ENCODE results near the gene TMC1.

TMC1 gene

GRCh38 chr9:72680593-72681282, 159.3 kb downstream of the TMC1 start:
- DNase-seq (ENCODE audit: low read depth in 3 of 3), result no peak

GRCh38 chr9:72681283-72681630, 159.8 kb downstream of the TMC1 start:
- DNase-seq (ENCODE audit: low read depth in 3 of 3), result no peak

- no peak for DNase-seq (ENCODE audit: low read depth in 3 of 3)
Observed at GRCh38 chr9:72684615-72685014, 163.2 kb downstream of the TMC1 start.

GRCh38 chr9:72685911-72686310, 164.5 kb downstream of the TMC1 start:
- no peak for DNase-seq (ENCODE audit: low read depth in 3 of 3)

GRCh38 chr9:72687331-72687730, 165.9 kb downstream of the TMC1 start:
- no peak for DNase-seq (ENCODE audit: low read depth in 3 of 3)

- DNase-seq (ENCODE audit: low read depth in 3 of 3), result no peak
Observed at GRCh38 chr9:72691671-72692070, 170.3 kb downstream of the TMC1 start.

- DNase-seq (ENCODE audit: low read depth in 3 of 3), result no peak
Observed at GRCh38 chr9:72695365-72695764, 174.0 kb downstream of the TMC1 start.

GRCh38 chr9:72696511-72696910, 175.1 kb downstream of the TMC1 start:
- DNase-seq (ENCODE audit: low read depth in 3 of 3), result no peak

GRCh38 chr9:72701510-72701909, 180.1 kb downstream of the TMC1 start:
- DNase-seq (ENCODE audit: low read depth in 3 of 3), result no peak

- DNase-seq (ENCODE audit: low read depth in 3 of 3), result no peak
Observed at GRCh38 chr9:72703574-72703973, 182.2 kb downstream of the TMC1 start.

- no peak for DNase-seq (ENCODE audit: low read depth in 3 of 3)
Observed at GRCh38 chr9:72704688-72705375, 183.4 kb downstream of the TMC1 start.

GRCh38 chr9:72718503-72718902, 197.1 kb downstream of the TMC1 start:
- no peak for DNase-seq (ENCODE audit: low read depth in 3 of 3)

- DNase-seq (ENCODE audit: low read depth in 3 of 3), result no peak
Observed at GRCh38 chr9:72721067-72721466, 199.7 kb downstream of the TMC1 start.

GRCh38 chr9:72726947-72727346, 205.5 kb downstream of the TMC1 start:
- DNase-seq (ENCODE audit: low read depth in 3 of 3), result no peak

- DNase-seq (ENCODE audit: low read depth in 3 of 3), result no peak
Observed at GRCh38 chr9:72728031-72728770, 206.8 kb downstream of the TMC1 start.

- no peak for DNase-seq (ENCODE audit: low read depth in 3 of 3)
Observed at GRCh38 chr9:72733895-72734294, 212.5 kb downstream of the TMC1 start.

- no peak for DNase-seq (ENCODE audit: low read depth in 3 of 3)
Observed at GRCh38 chr9:72734631-72735030, 213.2 kb downstream of the TMC1 start.

GRCh38 chr9:72743836-72744235, 222.4 kb downstream of the TMC1 start:
- no peak for DNase-seq (ENCODE audit: low read depth in 3 of 3)

GRCh38 chr9:72749276-72749675, 227.9 kb downstream of the TMC1 start:
- DNase-seq (ENCODE audit: low read depth in 3 of 3), result no peak

GRCh38 chr9:72751541-72751940, 230.1 kb downstream of the TMC1 start:
- DNase-seq (ENCODE audit: low read depth in 3 of 3), result no peak

- DNase-seq (ENCODE audit: low read depth in 3 of 3), result no peak
Observed at GRCh38 chr9:72753266-72753893, 232.0 kb downstream of the TMC1 start.

- no peak for DNase-seq (ENCODE audit: low read depth in 3 of 3)
Observed at GRCh38 chr9:72755836-72756235, 234.4 kb downstream of the TMC1 start.

GRCh38 chr9:72758944-72759343, 237.5 kb downstream of the TMC1 start:
- no peak for DNase-seq (ENCODE audit: low read depth in 3 of 3)
